HUES6 (cell line): ENCODE data around the gene RETREG3.
A peak's percentile ranks its signal among the peaks of the same experiment; 100 is the strongest.
"Not testable (repeated sequence)": the region's sequence is repeated elsewhere in the genome, so short reads cannot be mapped to it uniquely, and the experiment has no call there.

Experiments used
- H3K27ac ChIP-seq: 2 replicates; pipeline ENCODE4 v1.7.0; 2013; ENCODE audit warnings: low read depth, mild to moderate bottlenecking, low read length, inconsistent platforms
- H3K27me3 ChIP-seq: 2 replicates; pipeline ENCODE4 v1.6.1; 2013; ENCODE audit warnings: low read length; ENCODE audit not compliant: control insufficient read depth, insufficient read depth
- H3K36me3 ChIP-seq: 2 replicates; pipeline ENCODE4 v1.6.1; 2013; ENCODE audit warnings: low read length; ENCODE audit not compliant: control insufficient read depth, insufficient read depth
- H3K4me1 ChIP-seq: 2 replicates; pipeline ENCODE4 v1.6.1; 2013; ENCODE audit warnings: low read length; ENCODE audit not compliant: control insufficient read depth, insufficient read depth
- H3K4me3 ChIP-seq: 2 replicates; pipeline ENCODE4 v1.5.1; 2013; ENCODE audit warnings: low read depth, low read length
- H3K9ac ChIP-seq: one replicate; pipeline ENCODE4 v1.6.1; 2013; ENCODE audit warnings: mild to moderate bottlenecking, low read length
- H3K9me3 ChIP-seq: 2 replicates; pipeline ENCODE4 v1.6.1; 2013; ENCODE audit warnings: low read depth, low read length; ENCODE audit not compliant: control insufficient read depth, insufficient read depth

The RETREG3 gene

GRCh38 chr17:42561897-42562387 is 47.2 kb downstream of the RETREG3 start, which contains the start of gene COASY:
COASY (plus strand) TSS chr17:42562148; CDS start chr17:42562623, 475 bp downstream.
- Histone ChIP-seq H3K9me3 (no peaks in the 10 kb centered on the region), H3K27me3 (no peaks in the 10 kb centered on the region), H3K4me1 (peaks cover 15% of the 10 kb centered on the region), H3K4me3 (peak within 1 kb of the TSS; percentile 81), H3K27ac (peak within 1 kb of the TSS; percentile 21; the same call in 1 of the 2 replicates), H3K9ac (peak within 1 kb of the TSS; percentile 92), H3K36me3 (peaks cover 31% of the 10 kb centered on the region)

GRCh38 chr17:42560246-42560645 is 48.9 kb downstream of the RETREG3 start:
- Histone ChIP-seq H3K36me3 (peaks cover 20% of the 10 kb centered on the region), H3K9me3 (no peaks in the 10 kb centered on the region), H3K9ac (no peak overlapping the region), H3K4me3 (no peak overlapping the region), H3K4me1 (peaks cover 15% of the 10 kb centered on the region), H3K27me3 (no peaks in the 10 kb centered on the region), H3K27ac (no peak overlapping the region)

GRCh38 chr17:42559075-42559474 is 50.1 kb downstream of the RETREG3 start:
- peaks cover 18% of the 10 kb centered on the region for H3K4me1 ChIP-seq
- no peaks in the 10 kb centered on the region for H3K9me3 ChIP-seq
- no peak overlapping the region for H3K9ac ChIP-seq
- H3K4me3 ChIP-seq = no peak overlapping the region
- H3K27me3 ChIP-seq = no peaks in the 10 kb centered on the region
- H3K27ac ChIP-seq = no peak overlapping the region
- H3K36me3 ChIP-seq = peaks cover 9% of the 10 kb centered on the region

- H3K27ac ChIP-seq, H3K4me3 ChIP-seq, H3K9me3 ChIP-seq, H3K9ac ChIP-seq, H3K27me3 ChIP-seq, H3K36me3 ChIP-seq: not testable (repeated sequence)
- H3K4me1 ChIP-seq = peaks cover 16% of the 10 kb centered on the region
Measured at GRCh38 chr17:42555961-42556617, 53.1 kb downstream of the RETREG3 start.

- Histone ChIP-seq H3K4me1 (peaks cover 16% of the 10 kb centered on the region), H3K27me3 (no peaks in the 10 kb centered on the region), H3K27ac (0 out of 2 replicates have a peak overlapping the region, but pooled peaks have one; percentile 24), H3K36me3 (no peaks in the 10 kb centered on the region), H3K9me3 (no peaks in the 10 kb centered on the region), H3K9ac (peak overlapping the region; percentile 81), H3K4me3 (peak overlapping the region; percentile 95)
Measured at GRCh38 chr17:42555122-42555622, 54.0 kb downstream of the RETREG3 start.

GRCh38 chr17:42554250-42555121 is 54.7 kb downstream of the RETREG3 start:
- peak overlapping the region; percentile 81 for H3K9ac ChIP-seq
- no peaks in the 10 kb centered on the region for H3K27me3 ChIP-seq
- H3K4me3 ChIP-seq = peak overlapping the region; percentile 95
- H3K9me3 ChIP-seq = no peaks in the 10 kb centered on the region
- H3K36me3 ChIP-seq = no peaks in the 10 kb centered on the region
- H3K4me1 ChIP-seq = peaks cover 16% of the 10 kb centered on the region
- peak overlapping the region; percentile 24; the same call in 1 of the 2 replicates for H3K27ac ChIP-seq

- Histone ChIP-seq H3K4me3 (peak overlapping the region; percentile 95), H3K27ac (no peak overlapping the region), H3K4me1 (peaks cover 16% of the 10 kb centered on the region), H3K9ac (peak overlapping the region; percentile 36), H3K9me3 (no peaks in the 10 kb centered on the region), H3K27me3 (no peaks in the 10 kb centered on the region), H3K36me3 (no peaks in the 10 kb centered on the region)
Measured at GRCh38 chr17:42553866-42554249, 55.3 kb downstream of the RETREG3 start.

GRCh38 chr17:42553161-42553818 is 55.9 kb downstream of the RETREG3 start:
- no peak overlapping the region for H3K27ac ChIP-seq
- H3K27me3 ChIP-seq = no peaks in the 10 kb centered on the region
- no peaks in the 10 kb centered on the region for H3K36me3 ChIP-seq
- peaks cover 16% of the 10 kb centered on the region for H3K4me1 ChIP-seq
- H3K9ac ChIP-seq = no peak overlapping the region
- no peaks in the 10 kb centered on the region for H3K9me3 ChIP-seq
- H3K4me3 ChIP-seq = peak overlapping the region; percentile 95; the same call in 1 of the 2 replicates

GRCh38 chr17:42552736-42553135 is 56.4 kb downstream of the RETREG3 start, which contains the start of gene HSD17B1:
HSD17B1 (plus strand) TSS chr17:42552923; CDS start chr17:42552934, 11 bp downstream.
- not testable (repeated sequence) for H3K27ac ChIP-seq, H3K9ac ChIP-seq, H3K27me3 ChIP-seq, H3K9me3 ChIP-seq, H3K36me3 ChIP-seq
- peaks cover 16% of the 10 kb centered on the region for H3K4me1 ChIP-seq
- H3K4me3 ChIP-seq = peak within 1 kb of the TSS; percentile 95

- H3K4me3 ChIP-seq = peak overlapping the region; percentile 49
- no peaks in the 10 kb centered on the region for H3K9me3 ChIP-seq
- H3K4me1 ChIP-seq = peaks cover 6% of the 10 kb centered on the region; the same call in 1 of the 2 replicates
- H3K27me3 ChIP-seq = no peaks in the 10 kb centered on the region
- no peak overlapping the region for H3K9ac ChIP-seq
- no peak overlapping the region for H3K27ac ChIP-seq
- peaks cover 3% of the 10 kb centered on the region for H3K36me3 ChIP-seq
Measured at GRCh38 chr17:42548993-42549755, 60.0 kb downstream of the RETREG3 start.
